Duodenal mucosa (tissue), 2 donors: ENCODE data around the gene TMC5.
A peak's percentile ranks its signal among the peaks of the same experiment; 100 is the strongest.
"Not testable (repeated sequence)": the region's sequence is repeated elsewhere in the genome, so short reads cannot be mapped to it uniquely, and the experiment has no call there.

ENCODE experiments used
- H3K27ac ChIP-seq: one replicate; pipeline ENCODE4 v1.7.0; 2013; ENCODE audit warnings: low read depth, low read length
- H3K27me3 ChIP-seq, 2 donors: one replicate each; pipeline ENCODE4 v1.7.0; 2013; ENCODE audit warnings: low read length in 2 of 2, control low read depth in 1 of 2; ENCODE audit not compliant: insufficient read depth in 2 of 2, control insufficient read depth in 1 of 2
- H3K36me3 ChIP-seq, 2 donors: one replicate each; pipeline ENCODE4 v1.7.0; 2013; ENCODE audit warnings: low read length in 2 of 2, control low read depth in 1 of 2; ENCODE audit not compliant: insufficient read depth in 2 of 2, control insufficient read depth in 1 of 2
- H3K4me1 ChIP-seq, 2 donors: one replicate each; pipeline ENCODE4 v1.7.0; 2013; ENCODE audit warnings: low read length in 2 of 2, control low read depth in 1 of 2; ENCODE audit not compliant: insufficient read depth in 2 of 2, control insufficient read depth in 1 of 2
- H3K4me3 ChIP-seq, 2 donors: one replicate each; pipeline ENCODE4 v1.7.0; 2013; ENCODE audit warnings: low read length in 2 of 2, low read depth in 1 of 2
- H3K9ac ChIP-seq, 2 donors: one replicate each; pipeline ENCODE4 v1.7.0; 2013; ENCODE audit warnings: low read length in 2 of 2, low read depth in 1 of 2
- H3K9me3 ChIP-seq, 2 donors: one replicate each; pipeline ENCODE4 v1.7.0; 2013; ENCODE audit warnings: low read length in 2 of 2, control low read depth in 1 of 2; ENCODE audit not compliant: control insufficient read depth in 1 of 2

The TMC5 gene

DNA sequence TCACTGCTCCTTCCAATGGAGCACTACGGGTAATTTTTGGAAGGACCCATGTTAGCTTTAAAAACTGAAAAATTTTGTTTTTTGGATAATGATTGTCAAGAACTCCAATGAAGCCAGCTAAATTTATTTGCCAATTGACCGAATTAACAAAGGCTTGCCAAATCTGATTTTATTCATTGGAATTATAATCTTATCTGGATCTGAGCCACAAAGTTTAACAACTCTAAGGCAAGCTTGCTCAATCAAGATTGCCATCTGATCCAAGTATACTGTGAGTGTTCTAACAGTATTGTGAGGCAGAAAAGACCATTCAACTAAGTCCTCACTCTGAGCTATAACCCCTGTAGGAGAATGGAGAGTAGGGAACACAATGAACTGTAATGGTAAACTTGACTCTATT lies 20.3 kb upstream of the TMC5 start:
- peaks cover 17 to 18% of the 10 kb centered on the region in 2 donors for H3K9me3 ChIP-seq
- peaks cover 15 to 26% of the 10 kb centered on the region in 2 donors for H3K4me1 ChIP-seq
- H3K4me3 ChIP-seq, H3K36me3 ChIP-seq, H3K27me3 ChIP-seq, H3K27ac ChIP-seq: not testable (repeated sequence)
- H3K9ac ChIP-seq: peak overlapping the region in 1 of 2 donors; percentile 28

DNA sequence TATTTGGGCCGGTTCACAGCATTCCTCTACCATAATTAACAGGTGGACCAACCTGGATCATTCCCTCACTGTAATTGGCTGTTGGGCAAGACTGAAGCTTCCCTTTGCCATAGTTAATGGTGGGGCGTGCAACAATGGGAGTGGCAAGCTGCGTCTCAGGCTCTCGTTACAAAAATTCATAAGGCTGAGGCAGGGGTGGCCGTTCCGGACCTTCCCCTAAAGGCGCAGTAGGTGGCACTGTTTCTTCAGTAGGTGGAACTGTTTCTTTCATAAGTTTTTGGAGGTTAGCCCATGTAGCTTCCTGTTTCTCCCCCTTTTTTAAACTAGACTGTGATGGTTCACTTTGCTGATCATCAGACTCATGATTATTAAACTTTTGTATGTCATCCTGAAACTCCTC lies 17.0 kb upstream of the TMC5 start:
- H3K9me3 ChIP-seq: peaks cover 18 to 20% of the 10 kb centered on the region in 2 donors
- no peak overlapping the region for H3K9ac ChIP-seq
- H3K36me3 ChIP-seq: no peaks in the 10 kb centered on the region
- no peak overlapping the region for H3K4me3 ChIP-seq
- no peak overlapping the region for H3K27ac ChIP-seq
- no peaks in the 10 kb centered on the region for H3K27me3 ChIP-seq
- H3K4me1 ChIP-seq: peaks cover 7 to 13% of the 10 kb centered on the region in 2 donors

DNA sequence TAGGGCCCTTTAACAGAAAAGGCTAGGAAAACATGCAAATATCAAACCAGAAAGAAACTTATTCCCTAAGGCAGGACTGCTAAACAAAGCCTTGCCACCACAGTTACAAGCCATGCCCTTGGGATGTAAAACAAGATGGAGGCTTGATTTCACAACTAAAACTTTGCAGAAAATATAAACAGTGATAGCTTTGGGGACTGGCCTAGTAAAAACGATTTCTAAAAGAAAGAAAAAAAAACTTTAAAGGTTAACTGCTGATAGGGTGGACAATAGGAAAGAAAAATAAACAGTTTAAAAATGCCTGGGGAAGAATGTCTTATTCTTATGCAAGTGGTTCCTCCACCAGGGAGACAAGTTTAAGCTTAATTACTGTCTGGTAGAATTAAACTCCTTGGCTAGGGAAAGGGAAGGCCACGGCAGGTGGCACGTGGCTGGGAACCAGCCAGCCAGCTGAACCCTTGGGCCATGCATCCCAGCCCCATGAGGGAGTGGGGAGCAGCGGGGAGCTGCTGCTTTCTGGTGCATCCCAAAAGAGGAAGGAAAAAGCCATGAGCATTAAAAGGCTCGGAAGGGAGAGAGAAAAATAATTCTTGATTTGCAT lies 10.7 kb upstream of the TMC5 start:
- Histone ChIP-seq H3K9ac (no peak overlapping the region), H3K4me3 (no peak overlapping the region), H3K4me1 (peaks cover 0 to 4% of the 10 kb centered on the region in 2 donors), H3K27ac (no peak overlapping the region), H3K9me3 (peaks cover 6 to 12% of the 10 kb centered on the region in 2 donors), H3K36me3 (no peaks in the 10 kb centered on the region), H3K27me3 (no peaks in the 10 kb centered on the region)

DNA sequence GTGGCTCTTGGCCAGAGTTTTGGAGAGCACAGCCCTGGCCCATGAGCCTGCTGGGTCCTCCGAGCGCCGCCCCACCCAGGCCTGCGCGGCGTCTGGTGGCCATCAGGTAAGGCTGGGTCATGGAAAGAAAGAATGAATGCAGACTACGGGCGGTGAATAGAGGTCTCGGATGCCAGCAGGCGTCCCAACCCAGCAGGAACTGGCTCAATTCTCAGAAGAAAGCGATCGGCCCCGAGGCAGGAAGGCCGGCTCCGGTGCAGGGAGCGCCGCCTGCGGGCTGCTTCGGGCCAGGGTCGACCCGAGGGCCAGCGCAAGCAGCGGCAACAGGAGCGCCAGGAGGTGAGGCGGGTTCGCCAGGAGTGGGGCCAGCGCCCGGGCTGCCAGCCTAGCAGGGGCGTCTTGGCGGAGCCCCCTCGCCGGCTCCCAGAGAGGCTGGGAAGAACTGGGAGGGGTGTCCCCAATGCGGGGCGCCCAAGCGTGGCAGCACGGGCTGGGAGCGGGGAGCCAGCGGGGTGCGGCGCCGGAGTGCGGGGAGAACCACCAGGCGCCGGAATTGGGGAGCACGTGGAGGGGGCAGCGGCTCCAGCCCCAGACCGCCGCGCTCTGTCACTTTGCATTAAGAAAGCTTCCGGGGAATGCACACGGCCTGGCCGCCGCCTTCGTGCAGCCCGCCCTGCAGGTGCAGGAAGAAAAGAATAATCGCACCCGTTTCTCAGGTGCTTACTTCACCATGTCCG lies 7.1 kb upstream of the TMC5 start:
- Histone ChIP-seq H3K9me3 (peaks cover 0 to 12% of the 10 kb centered on the region in 2 donors), H3K9ac (peak overlapping the region; percentile 77 to 81), H3K4me1 (peaks cover 9 to 18% of the 10 kb centered on the region in 2 donors), H3K36me3 (no peaks in the 10 kb centered on the region), H3K27ac (peak overlapping the region; percentile 73), H3K27me3 (no peaks in the 10 kb centered on the region), H3K4me3 (peak overlapping the region; percentile 71 to 73)

DNA sequence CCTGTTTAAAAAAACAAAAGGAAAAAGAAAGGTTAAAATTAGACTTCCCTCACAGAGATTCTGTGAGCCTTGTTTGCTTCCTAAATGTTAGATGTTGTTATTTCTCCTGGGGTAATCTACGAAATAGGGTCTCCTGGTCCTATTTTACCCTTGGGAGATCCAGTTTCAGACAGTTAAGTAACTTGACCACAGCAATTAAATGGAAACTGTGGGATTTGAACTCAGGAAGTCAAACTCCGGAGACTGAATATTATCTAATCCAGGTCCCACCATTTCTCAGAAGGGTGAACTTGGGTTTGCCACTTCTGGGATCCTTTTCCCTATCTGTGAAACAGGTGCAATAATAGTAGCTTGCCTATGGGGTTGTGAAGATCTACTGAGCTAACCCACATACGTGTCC lies 6.4 kb upstream of the TMC5 start:
- H3K9me3 ChIP-seq: peaks cover 0 to 12% of the 10 kb centered on the region in 2 donors
- H3K27me3 ChIP-seq: no peaks in the 10 kb centered on the region
- H3K4me3 ChIP-seq: peak overlapping the region; percentile 71 to 73
- H3K36me3 ChIP-seq: no peaks in the 10 kb centered on the region
- H3K9ac ChIP-seq: peak overlapping the region; percentile 77 to 81
- H3K27ac ChIP-seq: no peak overlapping the region
- H3K4me1 ChIP-seq: peaks cover 14 to 19% of the 10 kb centered on the region in 2 donors

DNA sequence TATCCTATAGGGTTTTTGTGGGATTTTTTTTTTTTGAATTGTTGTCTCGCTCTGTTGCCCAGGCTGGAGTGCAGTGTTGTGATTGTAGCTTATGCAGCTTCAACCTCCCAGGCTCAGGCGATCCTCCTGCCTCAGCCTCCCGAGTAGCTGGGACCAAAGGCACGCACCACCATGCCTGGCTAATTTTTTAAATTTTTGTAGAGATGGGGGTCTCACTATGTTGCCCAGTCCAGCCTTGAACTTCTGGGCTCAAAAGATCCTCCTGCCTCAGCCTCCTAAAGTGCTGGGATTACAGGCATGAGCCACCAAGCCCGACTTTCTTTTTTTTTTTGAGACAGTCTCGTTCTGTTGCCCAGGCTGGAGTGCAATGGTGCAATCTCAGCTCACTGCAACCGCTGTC lies 5.6 kb upstream of the TMC5 start:
- peak overlapping the region; percentile 77 to 81 for H3K9ac ChIP-seq
- peak overlapping the region; percentile 71 to 73 for H3K4me3 ChIP-seq
- not testable (repeated sequence) for H3K9me3 ChIP-seq, H3K27me3 ChIP-seq, H3K36me3 ChIP-seq, H3K27ac ChIP-seq
- peaks cover 15 to 23% of the 10 kb centered on the region in 2 donors for H3K4me1 ChIP-seq

DNA sequence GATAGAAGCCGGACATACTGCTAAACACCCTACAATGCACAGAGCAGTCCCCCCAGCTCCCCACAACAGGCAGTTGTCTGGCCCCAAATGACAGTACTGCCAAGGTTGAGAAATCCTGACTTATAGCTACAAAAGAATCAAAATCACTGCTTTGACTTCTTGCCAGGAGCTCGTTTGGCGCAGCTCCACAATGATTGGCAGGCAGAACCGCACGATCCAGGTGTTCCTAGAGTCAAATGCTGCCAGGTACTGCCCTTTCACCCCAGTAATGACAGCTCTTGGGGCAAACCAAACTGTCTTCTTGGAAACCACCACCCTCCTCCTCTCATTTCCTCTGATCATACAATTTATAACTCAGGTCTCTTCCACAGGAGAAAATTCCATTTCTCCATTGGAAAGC lies 2.2 kb upstream of the TMC5 start:
- H3K27me3 ChIP-seq: no peaks in the 10 kb centered on the region
- peak overlapping the region in 1 of 2 donors; percentile 30 for H3K4me3 ChIP-seq
- no peaks in the 10 kb centered on the region for H3K36me3 ChIP-seq
- H3K9ac ChIP-seq: peak overlapping the region; percentile 9 to 23
- H3K9me3 ChIP-seq: no peaks in the 10 kb centered on the region
- H3K4me1 ChIP-seq: peaks cover 15 to 18% of the 10 kb centered on the region in 2 donors
- peak overlapping the region; percentile 60 for H3K27ac ChIP-seq

DNA sequence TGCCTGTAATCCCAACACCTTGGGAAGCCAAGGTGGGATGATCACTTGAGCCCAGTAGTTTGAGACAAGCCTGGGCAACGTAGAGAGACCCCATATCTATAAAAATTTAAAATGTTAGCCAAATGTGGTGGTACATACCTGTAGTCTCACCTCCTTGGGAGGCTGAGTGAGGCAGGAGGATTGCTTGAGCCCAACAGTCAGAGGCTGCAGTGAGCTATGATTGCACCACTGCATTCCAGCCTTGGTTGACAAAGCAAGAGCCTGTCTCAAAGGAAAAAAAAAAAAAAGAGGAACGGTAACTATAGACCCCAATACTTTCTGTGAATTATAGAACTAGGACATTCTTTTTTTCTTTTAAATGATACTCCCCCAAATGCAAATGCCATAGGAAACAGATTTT lies 1.8 kb upstream of the TMC5 start:
- H3K4me3 ChIP-seq: no peak overlapping the region

DNA sequence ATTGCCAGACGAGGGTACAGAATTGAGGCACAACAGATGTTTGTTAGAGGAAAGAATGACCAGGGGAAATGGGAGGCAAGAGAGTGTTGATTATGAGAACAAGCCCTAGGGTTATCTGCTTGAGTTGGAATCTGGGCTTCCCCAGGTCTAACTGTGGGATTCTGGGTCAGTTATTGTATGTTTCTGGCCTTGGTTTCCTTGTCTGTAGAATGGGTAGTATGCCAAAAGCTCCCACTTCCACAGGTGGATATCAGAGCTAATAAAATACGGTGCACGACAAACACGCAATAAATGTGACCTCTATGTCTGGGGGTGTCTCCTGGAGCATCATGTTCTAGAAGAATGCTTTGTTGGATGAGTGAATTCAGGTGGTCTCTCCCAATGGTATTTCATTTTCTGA lies 517 bp downstream of the TMC5 start:
- peak overlapping the region; percentile 79 to 87 for H3K4me3 ChIP-seq

More for the DNA sequence above, 1.8 kb upstream of the TMC5 start:
- no peaks in the 10 kb centered on the region for H3K36me3 ChIP-seq
- peaks cover 15 to 18% of the 10 kb centered on the region in 2 donors for H3K4me1 ChIP-seq
- H3K9me3 ChIP-seq: no peaks in the 10 kb centered on the region
- no peak overlapping the region for H3K27ac ChIP-seq
- no peaks in the 10 kb centered on the region for H3K27me3 ChIP-seq
- no peak overlapping the region for H3K9ac ChIP-seq

DNA sequence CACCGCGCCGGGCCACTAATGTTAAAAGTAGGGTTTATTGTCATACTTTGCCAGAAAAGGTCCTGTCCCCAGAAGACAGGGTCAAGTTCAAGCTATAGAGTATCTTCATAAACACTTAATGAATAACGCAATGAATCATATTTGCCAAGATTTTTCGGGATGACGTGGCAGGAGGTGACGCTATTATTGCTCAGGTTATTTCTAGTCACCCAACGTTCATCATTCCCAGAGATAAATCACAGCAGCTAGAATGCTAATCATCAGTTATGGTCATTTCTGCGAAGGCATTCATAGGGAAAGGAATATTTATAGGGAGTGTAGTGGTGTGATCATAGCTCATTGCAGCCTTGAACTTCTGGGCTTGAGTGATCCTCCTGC lies 2.0 kb downstream of the TMC5 start:
- Histone ChIP-seq H3K27ac (no peak overlapping the region), H3K27me3 (no peaks in the 10 kb centered on the region), H3K9ac (peak overlapping the region; percentile 9 to 32)

More for the DNA sequence above, 517 bp downstream of the TMC5 start:
- peak overlapping the region; percentile 83 to 99 for H3K9ac ChIP-seq
- peaks cover 15 to 18% of the 10 kb centered on the region in 2 donors for H3K4me1 ChIP-seq
- no peaks in the 10 kb centered on the region for H3K9me3 ChIP-seq
- no peaks in the 10 kb centered on the region for H3K27me3 ChIP-seq
- no peaks in the 10 kb centered on the region for H3K36me3 ChIP-seq
- peak overlapping the region; percentile 88 for H3K27ac ChIP-seq

More for the DNA sequence above, 2.0 kb downstream of the TMC5 start:
- H3K36me3 ChIP-seq: no peaks in the 10 kb centered on the region
- H3K4me1 ChIP-seq: peaks cover 12 to 15% of the 10 kb centered on the region in 2 donors
- H3K9me3 ChIP-seq: no peaks in the 10 kb centered on the region
- peak overlapping the region; percentile 13 to 61 for H3K4me3 ChIP-seq
